Skin of body (tissue), 2 donors: Measurements from ENCODE around the gene TCL1B. TPM values are rescaled to one million over a fixed set of nuclear protein-coding genes. Genes with fewer than 3 reads are reported as not detected.
"Not testable (repeated sequence)": the region's sequence is repeated elsewhere in the genome, so short reads cannot be mapped to it uniquely, and the experiment has no call there.

Source experiments
- DNase-seq: peaks from one replicate; lab custom pipeline; 2025; lab: John Stamatoyannopoulos, UW
- total RNA-seq: library from RNA; depleted of rRNA; stranded (reverse); fragments of >200 nt; gene quantifications from one replicate; pipeline ENCODE4 v1.2.3, GENCODE V29; 2014

Gene TCL1B
- not detected for total RNA-seq

GRCh38 chr14:95685978-95686922, at the start of gene TCL1B:
Gene TCL1B (plus strand): TSS chr14:95686426. CDS start chr14:95686468, 42 bp downstream.
- no peak for DNase-seq

- DNase-seq: no peak
Observed at GRCh38 chr14:95644981-95645380, 41.2 kb upstream of the TCL1B start.

- DNase-seq: no peak
Observed at GRCh38 chr14:95645389-95645996, 40.7 kb upstream of the TCL1B start.

GRCh38 chr14:95647926-95648325, 38.3 kb upstream of the TCL1B start:
- no peak for DNase-seq

GRCh38 chr14:95649230-95649629, 37.0 kb upstream of the TCL1B start:
- DNase-seq: no peak

GRCh38 chr14:95651028-95651427, 35.2 kb upstream of the TCL1B start:
- DNase-seq: no peak

- no peak for DNase-seq
Observed at GRCh38 chr14:95651821-95652583, 34.2 kb upstream of the TCL1B start.

- no peak for DNase-seq
Observed at GRCh38 chr14:95652690-95653089, 33.5 kb upstream of the TCL1B start.

GRCh38 chr14:95655461-95655860, 30.8 kb upstream of the TCL1B start:
- no peak for DNase-seq

GRCh38 chr14:95656634-95657033, 29.6 kb upstream of the TCL1B start:
- DNase-seq: no peak

- DNase-seq: no peak
Observed at GRCh38 chr14:95657454-95657853, 28.8 kb upstream of the TCL1B start.

- DNase-seq: no peak
Observed at GRCh38 chr14:95659293-95659989, 26.8 kb upstream of the TCL1B start.

- no peak for DNase-seq
Observed at GRCh38 chr14:95659990-95660385, 26.2 kb upstream of the TCL1B start.

- no peak for DNase-seq
Observed at GRCh38 chr14:95660651-95661515, 25.3 kb upstream of the TCL1B start.

- no peak for DNase-seq
Observed at GRCh38 chr14:95662376-95663186, 23.6 kb upstream of the TCL1B start.

GRCh38 chr14:95663226-95663797, 22.9 kb upstream of the TCL1B start:
- DNase-seq: no peak

- no peak for DNase-seq
Observed at GRCh38 chr14:95664066-95664465, 22.2 kb upstream of the TCL1B start.

GRCh38 chr14:95664546-95664945, 21.7 kb upstream of the TCL1B start:
- no peak for DNase-seq

GRCh38 chr14:95665530-95665929, 20.7 kb upstream of the TCL1B start:
- not testable (repeated sequence) for DNase-seq
